NCI-H2196 (cell line): Measurements from ENCODE around the gene ADAM17.
"Not testable (repeated sequence)": the region's sequence is repeated elsewhere in the genome, so short reads cannot be mapped to it uniquely, and the experiment has no call there.

Experiments
- DNase-seq: peaks from one replicate; lab custom pipeline; 2025; ENCODE audit not compliant: unreplicated experiment; lab: John Stamatoyannopoulos, UW

ADAM17 gene

GRCh38 chr2:9527995-9528787 is 27.4 kb downstream of the ADAM17 start:
- DNase-seq: no peak

- no peak for DNase-seq
These were observed 30.4 kb downstream of the ADAM17 start for GRCh38 chr2:9525266-9525665.

- no peak for DNase-seq
These were observed 31.3 kb downstream of the ADAM17 start for GRCh38 chr2:9524291-9524690.

- DNase-seq: no peak
These were observed 36.4 kb downstream of the ADAM17 start for GRCh38 chr2:9519250-9519649.

- DNase-seq: no peak
These were observed 36.9 kb downstream of the ADAM17 start for GRCh38 chr2:9518780-9519179.

GRCh38 chr2:9518163-9518562 is 37.5 kb downstream of the ADAM17 start:
- DNase-seq: no peak

GRCh38 chr2:9517118-9517782 is 38.4 kb downstream of the ADAM17 start:
- no peak for DNase-seq

- DNase-seq: not testable (repeated sequence)
These were observed 41.7 kb downstream of the ADAM17 start for GRCh38 chr2:9513946-9514345.

GRCh38 chr2:9508931-9509330 is 46.7 kb downstream of the ADAM17 start:
- DNase-seq: no peak

GRCh38 chr2:9498210-9498609 is 57.4 kb downstream of the ADAM17 start:
- no peak for DNase-seq

- DNase-seq: peak; percentile 72
These were observed 58.6 kb downstream of the ADAM17 start for GRCh38 chr2:9497017-9497416.

GRCh38 chr2:9494081-9494480 is 61.5 kb downstream of the ADAM17 start:
- DNase-seq: no peak

GRCh38 chr2:9493478-9493877 is 62.2 kb downstream of the ADAM17 start:
- DNase-seq: no peak

GRCh38 chr2:9492927-9493326 is 62.7 kb downstream of the ADAM17 start:
- no peak for DNase-seq

GRCh38 chr2:9490789-9491188 is 64.8 kb downstream of the ADAM17 start:
- no peak for DNase-seq

GRCh38 chr2:9488583-9489547 is 66.8 kb downstream of the ADAM17 start:
- no peak for DNase-seq

GRCh38 chr2:9484533-9484932 is 71.1 kb downstream of the ADAM17 start:
- no peak for DNase-seq

- DNase-seq: no peak
These were observed 72.5 kb downstream of the ADAM17 start for GRCh38 chr2:9483107-9483506.

GRCh38 chr2:9480157-9480556 is 75.5 kb downstream of the ADAM17 start:
- DNase-seq: no peak

- DNase-seq: no peak
These were observed 77.1 kb downstream of the ADAM17 start for GRCh38 chr2:9478526-9478925.

- no peak for DNase-seq
These were observed 77.7 kb downstream of the ADAM17 start for GRCh38 chr2:9477914-9478313.
